Measurements from ENCODE around the gene TOR1AIP1.

DNA sequence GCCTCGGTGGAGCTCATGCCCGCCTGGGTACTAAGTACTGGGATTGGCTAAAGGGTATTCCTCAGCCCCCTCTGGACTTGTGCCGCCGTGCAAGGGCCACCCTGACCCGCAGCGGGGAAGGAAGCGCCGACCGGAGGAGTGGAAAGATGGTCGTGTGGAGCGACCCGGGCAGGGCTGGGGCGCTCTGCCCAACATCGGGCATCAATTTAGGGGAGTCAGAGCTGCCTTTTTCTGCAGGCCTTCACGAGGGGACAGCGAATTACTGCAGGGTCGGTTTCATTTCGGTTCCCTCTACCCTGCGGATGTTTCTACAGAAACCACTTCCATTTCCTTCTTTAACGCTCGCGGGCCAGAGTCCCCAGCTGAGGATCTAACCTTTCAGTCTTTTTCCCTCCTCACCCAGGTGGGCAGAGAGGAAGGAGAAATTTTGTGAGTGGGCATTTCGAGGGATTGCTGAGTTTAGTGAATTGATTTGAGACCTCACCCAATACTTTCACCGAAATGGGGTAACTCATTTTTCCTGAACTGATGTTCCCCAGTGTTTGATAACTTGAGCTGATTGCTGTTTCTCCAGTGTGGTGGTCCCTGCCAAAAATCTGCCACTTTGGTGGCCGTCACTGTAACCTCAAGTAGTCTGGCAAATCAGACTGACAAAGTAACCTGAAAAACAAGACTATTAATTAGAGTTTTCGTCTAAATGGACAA lies 1.1 kb downstream of the TOR1AIP1 start:
- TF ChIP-seq, protein P1, sequence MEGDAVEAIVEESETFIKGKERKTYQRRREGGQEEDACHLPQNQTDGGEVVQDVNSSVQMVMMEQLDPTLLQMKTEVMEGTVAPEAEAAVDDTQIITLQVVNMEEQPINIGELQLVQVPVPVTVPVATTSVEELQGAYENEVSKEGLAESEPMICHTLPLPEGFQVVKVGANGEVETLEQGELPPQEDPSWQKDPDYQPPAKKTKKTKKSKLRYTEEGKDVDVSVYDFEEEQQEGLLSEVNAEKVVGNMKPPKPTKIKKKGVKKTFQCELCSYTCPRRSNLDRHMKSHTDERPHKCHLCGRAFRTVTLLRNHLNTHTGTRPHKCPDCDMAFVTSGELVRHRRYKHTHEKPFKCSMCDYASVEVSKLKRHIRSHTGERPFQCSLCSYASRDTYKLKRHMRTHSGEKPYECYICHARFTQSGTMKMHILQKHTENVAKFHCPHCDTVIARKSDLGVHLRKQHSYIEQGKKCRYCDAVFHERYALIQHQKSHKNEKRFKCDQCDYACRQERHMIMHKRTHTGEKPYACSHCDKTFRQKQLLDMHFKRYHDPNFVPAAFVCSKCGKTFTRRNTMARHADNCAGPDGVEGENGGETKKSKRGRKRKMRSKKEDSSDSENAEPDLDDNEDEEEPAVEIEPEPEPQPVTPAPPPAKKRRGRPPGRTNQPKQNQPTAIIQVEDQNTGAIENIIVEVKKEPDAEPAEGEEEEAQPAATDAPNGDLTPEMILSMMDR (IDR thresholded peaks at IDR 0.05; ENCODE audit: borderline replicate concordance, extremely low read depth, low read length, poor library complexity, severe bottlenecking), result no peak
- no peak for TF ChIP-seq EZH2 (IDR thresholded peaks at IDR 0.05; ENCODE audit: borderline replicate concordance, low read depth, low read length, severe bottlenecking)

Measured in DND-41 (cell line).